ENCODE data around the gene AMZ1. TPM values are rescaled to one million over a fixed set of nuclear protein-coding genes. Genes with fewer than 3 reads are reported as not detected.
"Not testable (repeated sequence)": the region's sequence is repeated elsewhere in the genome, so short reads cannot be mapped to it uniquely, and the experiment has no call there.

The AMZ1 gene
- total RNA-seq, 1 donor from 2014 or later: not detected

DNA sequence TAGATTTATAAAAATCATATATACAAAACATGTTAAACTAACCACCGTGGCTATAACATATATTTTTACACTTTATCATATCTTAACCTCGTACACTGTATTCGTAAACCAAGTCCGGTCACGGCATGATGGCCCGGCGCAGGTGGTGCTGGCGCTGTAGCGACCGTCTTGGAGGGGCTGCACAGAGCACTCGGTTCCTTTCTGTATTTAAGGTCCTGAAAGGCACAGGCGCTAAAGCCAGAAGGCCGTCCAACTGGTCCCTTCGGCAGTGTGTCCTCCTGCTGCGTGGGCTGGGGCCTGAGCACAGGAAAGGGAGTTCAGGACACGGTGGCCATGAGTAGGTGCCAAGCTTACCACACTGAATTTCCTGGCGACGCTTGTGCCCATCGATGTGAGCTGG is 33.8 kb downstream of the AMZ1 start:
- no peaks in the 10 kb centered on the region for H3K9me3 ChIP-seq
- H3K27me3 ChIP-seq: no peaks in the 10 kb centered on the region
- no peak overlapping the region for H3K4me3 ChIP-seq
- intact Hi-C loops (cut with DNase I): no loop called here
- peaks cover 0 to 7% of the 10 kb centered on the region in 2 donors for H3K4me1 ChIP-seq
- H3K36me3 ChIP-seq: peaks cover 19 to 41% of the 10 kb centered on the region in 2 donors
- peak in 1 of 2 donors; percentile 55 for DNase-seq (ENCODE audit: low spot score in 2 of 2)
- TF ChIP-seq, protein P1, sequence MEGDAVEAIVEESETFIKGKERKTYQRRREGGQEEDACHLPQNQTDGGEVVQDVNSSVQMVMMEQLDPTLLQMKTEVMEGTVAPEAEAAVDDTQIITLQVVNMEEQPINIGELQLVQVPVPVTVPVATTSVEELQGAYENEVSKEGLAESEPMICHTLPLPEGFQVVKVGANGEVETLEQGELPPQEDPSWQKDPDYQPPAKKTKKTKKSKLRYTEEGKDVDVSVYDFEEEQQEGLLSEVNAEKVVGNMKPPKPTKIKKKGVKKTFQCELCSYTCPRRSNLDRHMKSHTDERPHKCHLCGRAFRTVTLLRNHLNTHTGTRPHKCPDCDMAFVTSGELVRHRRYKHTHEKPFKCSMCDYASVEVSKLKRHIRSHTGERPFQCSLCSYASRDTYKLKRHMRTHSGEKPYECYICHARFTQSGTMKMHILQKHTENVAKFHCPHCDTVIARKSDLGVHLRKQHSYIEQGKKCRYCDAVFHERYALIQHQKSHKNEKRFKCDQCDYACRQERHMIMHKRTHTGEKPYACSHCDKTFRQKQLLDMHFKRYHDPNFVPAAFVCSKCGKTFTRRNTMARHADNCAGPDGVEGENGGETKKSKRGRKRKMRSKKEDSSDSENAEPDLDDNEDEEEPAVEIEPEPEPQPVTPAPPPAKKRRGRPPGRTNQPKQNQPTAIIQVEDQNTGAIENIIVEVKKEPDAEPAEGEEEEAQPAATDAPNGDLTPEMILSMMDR (IDR thresholded peaks at IDR 0.05): no peak
- no peak overlapping the region for H3K27ac ChIP-seq

DNA sequence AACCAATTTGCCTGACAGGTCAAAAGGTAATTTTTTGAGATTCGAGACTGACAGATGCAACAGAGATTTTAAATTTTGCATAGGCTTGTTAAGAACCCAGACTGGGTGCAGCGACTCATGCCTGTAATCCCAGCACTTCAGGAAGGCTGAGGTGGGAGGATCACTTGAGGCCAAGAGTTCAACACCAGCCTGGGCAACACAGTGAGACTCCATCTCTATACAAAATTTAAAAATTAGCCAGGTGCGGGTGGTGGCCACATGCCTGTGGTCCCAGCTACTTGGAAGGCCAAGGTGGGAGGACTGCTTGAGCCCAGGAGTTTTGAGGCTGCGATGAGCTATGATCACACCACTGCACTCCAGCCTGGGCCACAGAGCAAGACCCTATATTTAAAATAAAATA is 34.6 kb downstream of the AMZ1 start:
- H3K4me1 ChIP-seq: peaks cover 0 to 3% of the 10 kb centered on the region in 2 donors
- H3K27ac ChIP-seq: no peak overlapping the region
- peaks cover 21 to 46% of the 10 kb centered on the region in 2 donors for H3K36me3 ChIP-seq
- no peak overlapping the region for H3K4me3 ChIP-seq
- TF ChIP-seq, protein P1 (IDR thresholded peaks at IDR 0.05): no peak
- no peaks in the 10 kb centered on the region for H3K27me3 ChIP-seq
- peak in 1 of 2 donors; percentile 39 for DNase-seq (ENCODE audit: low spot score in 2 of 2)
- intact Hi-C loops (cut with DNase I): no loop called here
- H3K9me3 ChIP-seq: no peaks in the 10 kb centered on the region

DNA sequence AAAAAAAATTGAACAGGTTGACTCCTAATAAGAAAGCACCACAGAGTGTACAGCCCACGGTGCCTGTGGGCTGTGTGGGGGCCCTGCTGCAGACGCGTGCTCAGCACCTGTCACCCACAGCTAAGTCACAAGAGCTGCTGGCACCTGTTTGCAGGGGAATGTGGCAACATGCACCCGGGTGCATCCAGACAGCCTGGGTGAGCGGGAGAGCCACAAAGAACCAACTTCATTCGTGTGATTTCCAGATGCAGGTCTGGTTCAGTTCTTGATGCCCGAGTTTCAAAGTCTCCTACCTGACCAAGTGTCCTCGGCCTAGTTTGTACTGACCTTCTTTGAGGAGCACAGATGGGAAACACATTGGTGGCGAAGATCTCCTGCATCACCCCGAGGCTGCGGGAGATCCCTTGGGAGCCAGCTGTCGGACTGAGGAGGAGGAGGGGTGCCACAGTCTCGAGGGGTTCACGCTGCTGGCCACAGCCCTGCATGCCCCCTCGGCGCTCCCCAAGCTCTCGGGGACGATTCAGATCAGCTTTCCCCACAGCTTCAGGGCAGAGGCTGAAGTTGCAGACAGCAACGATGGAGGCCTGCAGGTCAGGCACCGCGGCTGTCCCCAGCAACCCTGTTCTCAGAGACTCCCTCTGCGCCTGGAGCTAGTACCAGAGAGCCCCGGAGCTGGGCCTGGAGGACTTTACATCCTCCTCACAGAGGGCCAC is 35.3 kb downstream of the AMZ1 start:
- peaks cover 21 to 47% of the 10 kb centered on the region in 2 donors for H3K36me3 ChIP-seq
- TF ChIP-seq, protein P1 (IDR thresholded peaks at IDR 0.05): no peak
- DNase-seq (ENCODE audit: low spot score in 2 of 2): peak in 1 of 2 donors; percentile 56
- intact Hi-C loops (cut with DNase I): no loop called here
- no peaks in the 10 kb centered on the region for H3K4me1 ChIP-seq
- no peaks in the 10 kb centered on the region for H3K9me3 ChIP-seq
- no peaks in the 10 kb centered on the region for H3K27me3 ChIP-seq
- no peak overlapping the region for H3K27ac ChIP-seq
- H3K4me3 ChIP-seq: no peak overlapping the region

DNA sequence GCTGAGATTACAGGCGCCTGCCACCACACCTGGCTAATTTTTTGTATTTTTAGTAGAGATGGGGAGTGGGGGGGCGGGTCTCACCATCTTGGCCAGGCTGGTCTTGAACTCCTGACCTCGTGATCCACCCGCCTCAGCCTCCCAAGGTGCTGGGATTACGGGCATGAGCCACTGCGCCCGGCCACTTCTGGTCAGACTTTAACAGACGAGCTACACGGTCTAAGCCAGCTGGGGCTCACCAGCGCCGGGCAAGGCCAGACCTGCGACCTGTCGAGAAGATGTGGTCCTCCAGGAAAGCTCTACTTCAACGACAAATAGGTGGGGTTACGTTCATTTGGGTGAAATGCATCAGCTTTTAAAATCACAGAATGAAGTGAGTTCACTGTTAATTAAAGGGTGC is 36.0 kb downstream of the AMZ1 start:
- H3K27ac ChIP-seq; H3K4me1 ChIP-seq; H3K4me3 ChIP-seq; intact Hi-C loops (cut with DNase I); H3K27me3 ChIP-seq; H3K9me3 ChIP-seq: not testable (repeated sequence)
- peaks cover 21 to 47% of the 10 kb centered on the region in 2 donors for H3K36me3 ChIP-seq
- peak in 1 of 2 donors; percentile 30 for DNase-seq (ENCODE audit: low spot score in 2 of 2)

DNA sequence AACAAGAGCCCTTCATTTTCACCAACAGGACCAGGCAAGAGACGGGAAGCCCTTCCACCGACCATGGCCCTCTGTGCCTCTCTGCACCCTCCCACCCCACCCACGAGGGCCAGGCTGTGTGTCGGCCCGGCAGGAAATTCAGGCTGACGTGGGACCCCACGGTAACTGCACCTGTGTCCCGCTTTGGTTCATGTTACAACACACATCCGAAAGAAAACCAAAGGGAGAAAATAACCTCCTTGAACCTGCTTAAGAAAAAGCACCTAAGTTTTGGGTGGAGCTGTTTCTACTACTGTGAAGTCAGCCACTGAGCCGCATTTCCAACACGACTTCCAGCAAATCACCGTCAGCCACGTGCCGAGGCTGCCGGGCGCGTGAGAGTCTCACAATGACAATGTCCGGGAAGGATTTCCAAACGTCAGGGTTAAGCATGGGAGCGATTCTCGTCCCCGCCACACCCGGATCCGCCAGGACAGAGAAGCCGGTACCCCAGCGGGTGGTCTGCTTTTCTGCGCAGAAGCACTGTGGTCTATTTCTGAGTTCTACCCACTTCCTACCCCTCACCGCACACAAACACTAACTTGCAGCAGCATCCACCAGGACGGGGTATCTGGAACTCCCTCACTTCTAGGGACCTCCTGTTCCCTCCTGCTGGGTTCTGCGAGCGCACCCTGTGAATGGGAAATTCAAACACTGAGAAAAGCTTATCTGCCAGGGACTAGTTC is 36.6 kb downstream of the AMZ1 start:
- Histone ChIP-seq H3K4me1 (peaks cover 1 to 4% of the 10 kb centered on the region in 2 donors), H3K9me3 (no peaks in the 10 kb centered on the region), H3K4me3 (no peak overlapping the region), H3K27ac (no peak overlapping the region), H3K36me3 (peaks cover 21 to 47% of the 10 kb centered on the region in 2 donors), H3K27me3 (no peaks in the 10 kb centered on the region)
- intact Hi-C loops (cut with DNase I): no loop called here
- TF ChIP-seq, protein P1 (IDR thresholded peaks at IDR 0.05): no peak
- peak in 1 of 2 donors; percentile 59 for DNase-seq (ENCODE audit: low spot score in 2 of 2)
